IMR-90 (cell line): Measurements from ENCODE around the gene PLPP6. TPM values are rescaled to one million over a fixed set of nuclear protein-coding genes. Genes with fewer than 3 reads are reported as not detected.

Experiments used
- ATAC-seq: fragments of 200-7000 bp; cut with Tn5 transposase; 2 replicates; pipeline ENCODE4 v1.9.1; 2020; ENCODE audit warnings: low read depth, mild to moderate bottlenecking, moderate library complexity
- BruUV-seq: library from RNA; stranded (reverse); fragments of 400-500 nt; replicated peaks from 2 replicates; lab custom pipeline; 2021; lab: Mats Ljungman, UMichigan
- CTCF ChIA-PET: fragments of 300-600 bp; formaldehyde crosslinking; extraction: SDS; loops from one replicate; lab custom pipeline; 2021; ENCODE audit warnings: antibody characterized with exemption; lab: Yijun Ruan, JAX
- POLR2A ChIA-PET: fragments of 300-600 bp; sonication (Branson Sonifier 250); formaldehyde crosslinking; loops from one replicate; lab custom pipeline; 2022; ENCODE audit warnings: antibody characterized with exemption; ENCODE audit not compliant: unreplicated experiment; lab: Charles Lee
- DNase-seq: peaks from one replicate; pipeline ENCODE4 v3.0.0; 2013
- H2AFZ ChIP-seq: replicated peaks from 2 replicates; pipeline ENCODE3; 2013; ENCODE audit warnings: low read length, mild to moderate bottlenecking; ENCODE audit not compliant: poor library complexity
- H2AK5ac ChIP-seq: 2 replicates; pipeline ENCODE4 v1.6.1; 2013; ENCODE audit warnings: low read depth, low read length, inconsistent platforms
- H2AK9ac ChIP-seq: replicated peaks from 2 replicates; pipeline ENCODE3; 2013; ENCODE audit warnings: mild to moderate bottlenecking, low read depth, low read length, moderate library complexity; ENCODE audit not compliant: poor library complexity
- H2BK120ac ChIP-seq: 2 replicates; pipeline ENCODE4 v1.6.1; 2013; ENCODE audit warnings: low read depth, low read length, inconsistent platforms
- H2BK15ac ChIP-seq: 3 replicates; pipeline ENCODE4 v1.6.1; 2013; ENCODE audit warnings: low read depth, low read length, inconsistent platforms
- H2BK20ac ChIP-seq: 2 replicates; pipeline ENCODE4 v1.6.1; 2013; ENCODE audit warnings: low read depth, mild to moderate bottlenecking, inconsistent platforms, low read length, moderate library complexity
- H2BK5ac ChIP-seq: 2 replicates; pipeline ENCODE4 v1.6.1; 2013; ENCODE audit warnings: mild to moderate bottlenecking, low read depth, low read length, inconsistent platforms; ENCODE audit not compliant: poor library complexity, severe bottlenecking
- H3K14ac ChIP-seq: replicated peaks from 2 replicates; pipeline ENCODE4 v1.6.1; 2013; ENCODE audit warnings: low read depth, low read length, inconsistent platforms
- H3K18ac ChIP-seq: 2 replicates; pipeline ENCODE4 v1.6.1; 2013; ENCODE audit warnings: low read depth, low read length, control low read depth
- H3K23ac ChIP-seq: 2 replicates; pipeline ENCODE4 v1.6.1; 2013; ENCODE audit warnings: low read depth, low read length, inconsistent platforms
- H3K27ac ChIP-seq: 2 replicates; pipeline ENCODE4 v1.5.1; 2013; ENCODE audit warnings: mild to moderate bottlenecking, control low read depth, low read length; ENCODE audit not compliant: insufficient read depth
- H3K27me3 ChIP-seq: 2 replicates; pipeline ENCODE4 v1.6.1; 2013; ENCODE audit warnings: low read length; ENCODE audit not compliant: control insufficient read depth, insufficient read depth
- H3K36me3 ChIP-seq: 2 replicates; pipeline ENCODE4 v1.6.1; 2013; ENCODE audit warnings: low read length, mixed read lengths; ENCODE audit not compliant: control insufficient read depth, insufficient read depth
- H3K4ac ChIP-seq: 2 replicates; pipeline ENCODE4 v1.6.1; 2013; ENCODE audit warnings: low read depth, low read length, inconsistent platforms
- H3K4me1 ChIP-seq: 2 replicates; pipeline ENCODE4 v1.6.1; 2013; ENCODE audit warnings: low read length, mixed read lengths; ENCODE audit not compliant: control insufficient read depth, insufficient read depth
- H3K4me2 ChIP-seq: 2 replicates; pipeline ENCODE4 v1.6.1; 2013; ENCODE audit warnings: low read depth, mild to moderate bottlenecking, control low read depth, low read length, moderate library complexity
- H3K4me3 ChIP-seq: 2 replicates; pipeline ENCODE4 v1.5.1; 2013; ENCODE audit warnings: low read depth, mild to moderate bottlenecking, control low read depth, low read length, moderate library complexity; ENCODE audit not compliant: insufficient read depth
- H3K56ac ChIP-seq: 2 replicates; pipeline ENCODE4 v1.6.1; 2013; ENCODE audit warnings: low read length, inconsistent platforms; ENCODE audit not compliant: insufficient read depth; ENCODE audit errors: extremely low read depth
- H3K79me1 ChIP-seq, 2 experiments: 2 replicates each; pipeline ENCODE4 v1.6.1; 2013; ENCODE audit warnings: low read length in 2 of 2, inconsistent platforms in 1 of 2, low read depth in 1 of 2
- H3K9ac ChIP-seq: 2 replicates; pipeline ENCODE4 v1.6.1; 2013; ENCODE audit warnings: low read depth, low read length, control low read depth
- H3K9me1 ChIP-seq: 2 replicates; pipeline ENCODE4 v1.6.1; 2013; ENCODE audit warnings: low read length, inconsistent platforms; ENCODE audit not compliant: insufficient read depth
- H3K9me3 ChIP-seq: 2 replicates; pipeline ENCODE4 v1.6.1; 2013; ENCODE audit warnings: low read length; ENCODE audit not compliant: control insufficient read depth, insufficient read depth
- H4K20me1 ChIP-seq: 2 replicates; pipeline ENCODE4 v1.6.1; 2013; ENCODE audit warnings: low read length, inconsistent platforms; ENCODE audit not compliant: insufficient read depth
- H4K5ac ChIP-seq: 2 replicates; pipeline ENCODE4 v1.6.1; 2013; ENCODE audit warnings: mild to moderate bottlenecking, low read depth, low read length, control low read depth
- H4K8ac ChIP-seq, 2 experiments: 2 replicates each; pipeline ENCODE4 v1.6.1; 2013; ENCODE audit warnings: low read depth in 2 of 2, low read length in 2 of 2, control low read depth in 1 of 2, inconsistent platforms in 1 of 2
- H4K91ac ChIP-seq: 2 replicates; pipeline ENCODE4 v1.6.1; 2013; ENCODE audit warnings: low read depth, low read length, inconsistent platforms; ENCODE audit not compliant: insufficient read depth
- MAZ ChIP-seq: IDR thresholded peaks from 2 replicates; pipeline ENCODE4 v1.6.1; 2012; ENCODE audit warnings: low read depth, mild to moderate bottlenecking, low read length, improper control_type of control experiment, moderate library complexity, borderline replicate concordance
- NFE2L2 ChIP-seq: fragments of 150-350 bp; IDR thresholded peaks from 2 replicates; pipeline ENCODE4 v1.6.1; 2016; ENCODE audit warnings: low read depth, mild to moderate bottlenecking, low read length
- SMC3 ChIP-seq: fragments of 150-350 bp; IDR thresholded peaks from 2 replicates; pipeline ENCODE4 v1.6.1; 2016; ENCODE audit warnings: low read depth, mild to moderate bottlenecking, antibody characterized with exemption, low read length, moderate library complexity
- WGBS, 2 experiments: methylation state at CpG; one replicate each; pipeline versions ENCODE4 v1.1.5 to v1.1.7; 2013; ENCODE audit warnings: missing lambda C conversion rate in 2 of 2; ENCODE audit not compliant: insufficient read length in 1 of 2; ENCODE audit errors: extremely low coverage in 2 of 2; 5-methylcytosine and 5-hydroxymethylcytosine counted together
- dilution Hi-C: fragments of 300-500 bp; cut with HindIII; formaldehyde crosslinking; loops from one replicate; pipeline ENCODE4 v1.14.3; 2018; ENCODE audit warnings: low sequenced_read_pairs; ENCODE audit not compliant: unreplicated experiment
- in situ Hi-C: fragments of 300-500 bp; cut with MboI; formaldehyde crosslinking; loops from 3 replicates; pipeline ENCODE4 v1.14.3; 2019; ENCODE audit warnings: low sequenced_read_pairs, inconsistent platforms, mixed read lengths
- intact Hi-C: fragments of 100-400 bp; cut with micrococcal nuclease; formaldehyde crosslinking; loops from 2 replicates; pipeline ENCODE4 v1.10.0; 2022
- polyA plus RNA-seq, 3 experiments: library from polyadenylated mRNA; depleted of rRNA; stranded (reverse); fragments of >200 nt; gene quantifications; 2 replicates each; pipeline ENCODE4 v1.2.3, GENCODE V29; 2012; ENCODE audit warnings: low replicate concordance in 1 of 3
- total RNA-seq: library from RNA; depleted of rRNA; stranded (reverse); fragments of >200 nt; gene quantifications from 2 replicates; pipeline ENCODE4 v1.2.3, GENCODE V29; 2012
- TF ChIP-seq, protein P1 (sequence below): conservative IDR thresholded peaks from 2 replicates; pipeline ENCODE4 v1.5.1; 2012; ENCODE audit warnings: mild to moderate bottlenecking, low read depth, low read length, improper control_type of control experiment

The PLPP6 gene
- total and polyA plus RNA-seq, 2 of the 4 experiments (the other 2 are of a cell fraction) = 3.4 to 5.9 TPM

DNA sequence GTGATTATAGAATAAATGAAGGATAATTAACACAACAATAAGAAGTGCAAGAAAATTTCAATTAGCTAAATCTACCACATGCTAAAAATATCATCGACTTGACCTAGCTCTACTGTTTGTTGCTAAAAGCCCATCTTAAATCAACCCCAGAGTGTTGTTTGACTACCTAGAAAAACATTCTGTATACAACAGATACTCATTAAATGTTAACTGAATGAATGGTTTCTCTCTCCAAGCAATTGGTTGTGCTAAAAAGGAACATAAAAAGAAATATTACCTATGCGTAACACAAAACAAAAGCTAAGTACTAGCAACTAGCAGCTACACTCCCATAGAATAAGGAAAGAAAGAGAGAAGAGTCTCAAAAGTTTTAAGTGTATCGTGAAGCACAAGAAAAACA, 5.5 kb upstream of the PLPP6 start:
- Histone ChIP-seq H3K14ac (no peak overlapping the region), H2AFZ (no peak overlapping the region), H3K27me3 (no peaks in the 10 kb centered on the region; the same call in 1 of the 2 replicates), H3K9me1 (no peaks in the 10 kb centered on the region), H2BK120ac (no peak overlapping the region), H3K56ac (no peak overlapping the region), H2BK15ac (no peak overlapping the region), H3K79me1 (no peaks in the 10 kb centered on the region), H3K9ac (no peak overlapping the region), H3K9me3 (no peaks in the 10 kb centered on the region), H2BK20ac (no peak overlapping the region), H4K8ac (no peak overlapping the region), H3K18ac (no peak overlapping the region), H3K27ac (no peak overlapping the region), H3K4me1 (no peaks in the 10 kb centered on the region), H2AK9ac (no peak overlapping the region), H4K91ac (no peak overlapping the region), H4K20me1 (no peaks in the 10 kb centered on the region), H3K4me2 (no peak overlapping the region), H3K4ac (no peak overlapping the region), H4K5ac (no peak overlapping the region), H3K36me3 (no peaks in the 10 kb centered on the region), H3K4me3 (no peak overlapping the region), H2BK5ac (no peak overlapping the region), H3K23ac (no peak overlapping the region), H2AK5ac (no peak overlapping the region)
- BruUV-seq = no TSS peak
- dilution Hi-C loops = no loop called here
- TF ChIP-seq, protein P1, sequence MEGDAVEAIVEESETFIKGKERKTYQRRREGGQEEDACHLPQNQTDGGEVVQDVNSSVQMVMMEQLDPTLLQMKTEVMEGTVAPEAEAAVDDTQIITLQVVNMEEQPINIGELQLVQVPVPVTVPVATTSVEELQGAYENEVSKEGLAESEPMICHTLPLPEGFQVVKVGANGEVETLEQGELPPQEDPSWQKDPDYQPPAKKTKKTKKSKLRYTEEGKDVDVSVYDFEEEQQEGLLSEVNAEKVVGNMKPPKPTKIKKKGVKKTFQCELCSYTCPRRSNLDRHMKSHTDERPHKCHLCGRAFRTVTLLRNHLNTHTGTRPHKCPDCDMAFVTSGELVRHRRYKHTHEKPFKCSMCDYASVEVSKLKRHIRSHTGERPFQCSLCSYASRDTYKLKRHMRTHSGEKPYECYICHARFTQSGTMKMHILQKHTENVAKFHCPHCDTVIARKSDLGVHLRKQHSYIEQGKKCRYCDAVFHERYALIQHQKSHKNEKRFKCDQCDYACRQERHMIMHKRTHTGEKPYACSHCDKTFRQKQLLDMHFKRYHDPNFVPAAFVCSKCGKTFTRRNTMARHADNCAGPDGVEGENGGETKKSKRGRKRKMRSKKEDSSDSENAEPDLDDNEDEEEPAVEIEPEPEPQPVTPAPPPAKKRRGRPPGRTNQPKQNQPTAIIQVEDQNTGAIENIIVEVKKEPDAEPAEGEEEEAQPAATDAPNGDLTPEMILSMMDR = no peak
- TF ChIP-seq MAZ = no peak
- TF ChIP-seq NFE2L2 = no peak
- TF ChIP-seq SMC3 = no peak
- CTCF ChIA-PET = interaction anchor here (0.7 kb wide), 1 partner anchor 732 kb away, joined by 4 read pairs; no protein-coding TSS in a partner anchor
- intact Hi-C loops = no loop called here
- POLR2A ChIA-PET = no interaction called here
- DNase-seq = no peak
- ATAC-seq = no peak
- WGBS, 2 experiments = no CpG with 5 or more reads among the region's 3 CpGs
- in situ Hi-C loops = loop anchor here (10.0 kb wide), 1 partner anchor 262 kb away; no protein-coding TSS in a partner anchor
